ENCODE measurements around the gene BPTF. TPM values are rescaled to one million over a fixed set of nuclear protein-coding genes. Genes with fewer than 3 reads are reported as not detected.

Gene BPTF, protein sequence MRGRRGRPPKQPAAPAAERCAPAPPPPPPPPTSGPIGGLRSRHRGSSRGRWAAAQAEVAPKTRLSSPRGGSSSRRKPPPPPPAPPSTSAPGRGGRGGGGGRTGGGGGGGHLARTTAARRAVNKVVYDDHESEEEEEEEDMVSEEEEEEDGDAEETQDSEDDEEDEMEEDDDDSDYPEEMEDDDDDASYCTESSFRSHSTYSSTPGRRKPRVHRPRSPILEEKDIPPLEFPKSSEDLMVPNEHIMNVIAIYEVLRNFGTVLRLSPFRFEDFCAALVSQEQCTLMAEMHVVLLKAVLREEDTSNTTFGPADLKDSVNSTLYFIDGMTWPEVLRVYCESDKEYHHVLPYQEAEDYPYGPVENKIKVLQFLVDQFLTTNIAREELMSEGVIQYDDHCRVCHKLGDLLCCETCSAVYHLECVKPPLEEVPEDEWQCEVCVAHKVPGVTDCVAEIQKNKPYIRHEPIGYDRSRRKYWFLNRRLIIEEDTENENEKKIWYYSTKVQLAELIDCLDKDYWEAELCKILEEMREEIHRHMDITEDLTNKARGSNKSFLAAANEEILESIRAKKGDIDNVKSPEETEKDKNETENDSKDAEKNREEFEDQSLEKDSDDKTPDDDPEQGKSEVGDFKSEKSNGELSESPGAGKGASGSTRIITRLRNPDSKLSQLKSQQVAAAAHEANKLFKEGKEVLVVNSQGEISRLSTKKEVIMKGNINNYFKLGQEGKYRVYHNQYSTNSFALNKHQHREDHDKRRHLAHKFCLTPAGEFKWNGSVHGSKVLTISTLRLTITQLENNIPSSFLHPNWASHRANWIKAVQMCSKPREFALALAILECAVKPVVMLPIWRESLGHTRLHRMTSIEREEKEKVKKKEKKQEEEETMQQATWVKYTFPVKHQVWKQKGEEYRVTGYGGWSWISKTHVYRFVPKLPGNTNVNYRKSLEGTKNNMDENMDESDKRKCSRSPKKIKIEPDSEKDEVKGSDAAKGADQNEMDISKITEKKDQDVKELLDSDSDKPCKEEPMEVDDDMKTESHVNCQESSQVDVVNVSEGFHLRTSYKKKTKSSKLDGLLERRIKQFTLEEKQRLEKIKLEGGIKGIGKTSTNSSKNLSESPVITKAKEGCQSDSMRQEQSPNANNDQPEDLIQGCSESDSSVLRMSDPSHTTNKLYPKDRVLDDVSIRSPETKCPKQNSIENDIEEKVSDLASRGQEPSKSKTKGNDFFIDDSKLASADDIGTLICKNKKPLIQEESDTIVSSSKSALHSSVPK (N-terminal part only)
- total RNA-seq, result 100 to 1,000 TPM in 1 of 4 donors, 10 to 100 TPM in 3; 56.9 to 106 (median 72.6) TPM

DNA sequence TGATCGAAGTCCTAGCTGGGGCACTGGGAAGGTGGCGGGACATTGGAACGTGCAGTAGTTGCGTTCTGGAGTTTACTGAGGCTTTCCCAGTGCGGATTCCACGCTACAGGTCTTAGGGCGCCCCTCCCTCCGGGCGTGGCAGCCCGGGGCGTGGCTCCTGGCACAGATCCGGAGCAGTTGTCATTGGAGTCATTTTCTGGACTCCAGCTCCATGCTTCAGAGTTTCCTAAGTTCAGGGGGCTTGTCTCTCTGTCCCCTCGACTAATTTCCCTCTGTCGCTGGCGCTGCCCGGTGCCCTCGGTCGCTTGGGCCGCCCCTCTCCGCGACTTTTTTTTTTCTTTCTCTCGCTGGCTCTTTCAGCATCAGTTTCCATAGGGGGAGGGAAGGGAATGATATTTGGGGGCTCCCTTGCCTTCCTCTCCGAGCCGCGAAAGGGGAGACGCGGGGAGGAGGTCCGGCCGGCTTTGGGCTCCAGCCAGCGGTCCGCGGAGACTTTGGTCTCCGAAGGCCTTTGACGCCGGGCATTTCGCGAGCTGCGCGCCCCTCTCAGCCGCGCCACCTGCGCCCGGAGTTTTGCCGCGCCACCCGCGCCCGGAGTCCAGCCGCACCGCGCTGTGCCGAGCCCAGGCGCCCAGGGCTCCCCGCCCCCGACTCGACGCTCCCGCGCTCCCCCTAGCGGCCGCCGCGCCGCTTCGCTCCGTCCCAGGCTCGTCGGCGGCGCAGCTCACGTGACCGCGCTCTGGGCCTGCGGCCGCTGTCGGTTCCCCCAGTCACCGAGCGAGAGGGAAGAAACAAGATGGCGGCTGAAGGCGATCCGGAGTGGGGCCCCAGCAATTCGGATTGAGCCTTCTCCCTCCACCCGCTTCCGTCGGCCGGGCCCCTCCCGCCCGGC lies at the start of gene BPTF:
TSS of gene BPTF (plus strand) at position 769 of the 892 bp plus-strand sequence. CDS start 222 bp downstream, outside the sequence.
- TF ChIP-seq, protein P1, sequence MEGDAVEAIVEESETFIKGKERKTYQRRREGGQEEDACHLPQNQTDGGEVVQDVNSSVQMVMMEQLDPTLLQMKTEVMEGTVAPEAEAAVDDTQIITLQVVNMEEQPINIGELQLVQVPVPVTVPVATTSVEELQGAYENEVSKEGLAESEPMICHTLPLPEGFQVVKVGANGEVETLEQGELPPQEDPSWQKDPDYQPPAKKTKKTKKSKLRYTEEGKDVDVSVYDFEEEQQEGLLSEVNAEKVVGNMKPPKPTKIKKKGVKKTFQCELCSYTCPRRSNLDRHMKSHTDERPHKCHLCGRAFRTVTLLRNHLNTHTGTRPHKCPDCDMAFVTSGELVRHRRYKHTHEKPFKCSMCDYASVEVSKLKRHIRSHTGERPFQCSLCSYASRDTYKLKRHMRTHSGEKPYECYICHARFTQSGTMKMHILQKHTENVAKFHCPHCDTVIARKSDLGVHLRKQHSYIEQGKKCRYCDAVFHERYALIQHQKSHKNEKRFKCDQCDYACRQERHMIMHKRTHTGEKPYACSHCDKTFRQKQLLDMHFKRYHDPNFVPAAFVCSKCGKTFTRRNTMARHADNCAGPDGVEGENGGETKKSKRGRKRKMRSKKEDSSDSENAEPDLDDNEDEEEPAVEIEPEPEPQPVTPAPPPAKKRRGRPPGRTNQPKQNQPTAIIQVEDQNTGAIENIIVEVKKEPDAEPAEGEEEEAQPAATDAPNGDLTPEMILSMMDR (IDR thresholded peaks at IDR 0.05), result peak in 2 of 3 donors; percentile 94 to 95
- DNase-seq (ENCODE audit: low spot score), result peak; percentile 61
- peak; percentile 95 for ATAC-seq (ENCODE audit: low FRiP score)

DNA sequence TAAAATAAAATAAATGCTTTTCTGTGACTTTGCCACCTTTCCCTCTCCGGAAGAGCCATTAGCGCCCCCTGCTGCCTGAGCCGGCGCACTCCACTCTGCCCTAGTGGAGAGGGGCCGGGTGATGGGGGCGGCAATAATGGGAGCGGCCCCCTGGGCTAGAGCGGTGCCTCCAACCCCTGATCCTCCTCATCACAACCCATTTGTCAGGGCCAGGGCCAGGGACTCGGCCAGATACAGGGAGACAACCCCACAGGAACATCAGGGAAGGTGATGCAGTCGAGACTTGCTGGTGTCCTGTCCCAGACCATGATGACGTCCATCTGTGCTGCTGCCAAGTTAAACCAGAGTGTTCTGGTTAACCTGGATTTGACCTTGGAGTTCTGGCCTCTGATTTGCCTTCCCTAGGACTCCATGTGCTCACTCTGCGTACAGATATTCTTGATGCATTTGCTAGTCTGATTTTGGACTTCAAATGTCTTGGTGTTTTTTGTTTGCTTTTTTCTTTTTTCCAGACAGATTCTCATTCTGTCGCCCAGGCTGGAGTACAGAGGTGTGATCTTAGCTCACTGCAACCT lies 46.1 kb upstream of the BPTF start:
- DNase-seq (ENCODE audit: low spot score) (no peak), ATAC-seq (ENCODE audit: low FRiP score) (peak; percentile 68)
- TF ChIP-seq, protein P1 (IDR thresholded peaks at IDR 0.05), result no peak

DNA sequence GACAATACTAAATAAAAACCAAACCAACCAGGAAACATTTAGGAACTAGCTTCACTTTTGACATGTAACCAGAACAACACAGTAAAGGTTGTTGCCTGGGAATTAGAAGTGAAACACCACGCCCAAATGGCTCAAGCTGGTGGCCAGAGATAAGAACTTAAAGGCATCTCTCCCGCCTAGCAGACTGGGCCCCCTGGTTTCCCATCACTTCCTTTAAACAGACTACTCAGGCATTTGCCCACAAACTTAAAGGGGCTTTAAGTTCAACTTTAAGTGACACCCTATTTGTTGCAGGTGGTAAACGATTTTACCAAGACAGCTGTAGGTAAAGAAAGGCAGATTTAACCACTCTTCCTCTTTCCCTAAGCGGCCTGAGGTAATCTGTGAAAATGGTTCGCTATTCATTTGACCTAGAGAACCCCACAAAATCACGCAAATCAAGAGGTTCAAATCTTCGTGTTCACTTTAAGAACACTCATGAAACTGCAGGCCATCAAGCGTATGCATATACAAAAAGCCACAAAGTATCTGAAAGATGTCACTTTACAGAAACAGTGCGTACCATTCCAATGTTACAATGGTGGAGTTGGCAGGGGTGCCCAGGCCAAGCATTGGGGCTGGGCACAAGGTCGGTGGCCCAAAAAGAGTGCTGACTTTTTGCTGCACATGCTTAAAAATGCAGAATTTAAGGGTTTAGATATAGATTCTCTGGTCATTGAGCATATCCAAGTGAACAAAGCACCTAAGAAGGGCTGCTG lies 40.8 kb upstream of the BPTF start:
- no peak for ATAC-seq (ENCODE audit: low FRiP score)
- TF ChIP-seq, protein P1 (IDR thresholded peaks at IDR 0.05), result no peak
- DNase-seq (ENCODE audit: low spot score), result no peak

DNA sequence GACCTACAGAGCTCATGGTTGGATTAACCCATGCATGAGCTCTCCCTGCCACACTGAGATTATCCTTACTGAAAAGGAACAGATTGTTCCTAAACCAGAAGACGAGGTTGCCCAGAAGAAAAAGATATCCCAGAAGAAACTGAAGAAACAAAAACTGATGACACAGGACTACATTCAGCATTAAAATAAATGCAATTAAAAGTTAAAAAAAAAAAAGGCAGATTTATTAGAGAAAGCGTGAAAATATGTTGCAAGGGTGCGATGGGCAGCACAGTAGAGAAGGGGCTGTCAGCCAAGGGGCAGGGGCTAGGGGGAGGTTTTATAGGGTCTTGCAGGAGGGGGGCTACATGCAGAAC lies 40.2 kb upstream of the BPTF start:
- DNase-seq (ENCODE audit: low spot score), result no peak
- ATAC-seq (ENCODE audit: low FRiP score), result no peak
- TF ChIP-seq, protein P1 (IDR thresholded peaks at IDR 0.05), result no peak

DNA sequence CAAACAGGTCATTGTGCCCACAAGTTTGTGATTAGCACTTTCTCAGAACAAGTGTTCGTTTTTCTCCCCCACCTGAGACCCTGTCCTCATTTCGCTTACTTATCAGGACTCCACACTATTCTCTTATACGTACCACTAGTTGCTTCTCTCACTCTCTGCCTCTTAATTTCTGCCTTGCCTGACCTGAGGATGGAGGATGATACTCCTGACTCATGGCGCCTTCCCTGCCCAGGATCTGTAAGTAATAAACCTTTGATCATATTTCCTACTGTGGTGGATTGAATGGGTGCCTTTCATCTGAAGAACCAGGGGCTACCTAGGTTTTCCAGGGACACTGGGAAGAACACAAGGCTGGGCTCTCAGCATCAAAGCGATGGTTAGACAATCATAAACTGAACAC lies 39.8 kb upstream of the BPTF start:
- DNase-seq (ENCODE audit: low spot score), result no peak
- TF ChIP-seq, protein P1 (IDR thresholded peaks at IDR 0.05), result no peak

More for the DNA sequence above, 39.8 kb upstream of the BPTF start:
- ATAC-seq (ENCODE audit: low FRiP score), result no peak
